Sigmoid colon (tissue), 7 donors: ENCODE measurements around the gene C1orf21. TPM values are rescaled to one million over a fixed set of nuclear protein-coding genes. Genes with fewer than 3 reads are reported as not detected.

Source experiments
- DNase-seq: peaks from one replicate; pipeline ENCODE4 v3.0.0-alpha.2; 2019
- H3K27ac ChIP-seq, 4 donors: fragments of 200-600 bp; sonication (generic); one replicate each; pipeline ENCODE4 v1.5.1; 2016 to 2019; ENCODE audit warnings: mild to moderate bottlenecking in 1 of 4
- H3K27me3 ChIP-seq, 3 donors: fragments of 200-600 bp; sonication (generic); one replicate each; pipeline ENCODE4 v1.5.1; 2019; ENCODE audit warnings: mild to moderate bottlenecking in 1 of 3
- H3K36me3 ChIP-seq, 4 donors: fragments of 200-600 bp; sonication (generic); one replicate each; pipeline ENCODE4 v1.5.1; 2016 to 2019
- H3K4me1 ChIP-seq, 4 donors: fragments of 200-600 bp; sonication (generic); one replicate each; pipeline ENCODE4 v1.5.1; 2017 to 2019
- H3K4me3 ChIP-seq, 4 donors: fragments of 200-600 bp; sonication (generic); one replicate each; pipeline ENCODE4 v1.5.1; 2017 to 2019; ENCODE audit warnings: mild to moderate bottlenecking in 2 of 4, moderate library complexity in 1 of 4
- H3K9me3 ChIP-seq, 4 donors: fragments of 200-600 bp in 3 of 4; sonication (generic) in 3 of 4; one replicate each; pipeline versions ENCODE4 v1.5.1 to v1.6.1; 2013 to 2019
- EP300 ChIP-seq, 4 donors: sonication (generic); formaldehyde crosslinking; IDR thresholded peaks; one replicate each; pipeline ENCODE4 v1.6.1; 2017; ENCODE audit warnings: antibody characterized with exemption in 4 of 4
- POLR2A ChIP-seq, 2 donors: fragments of 450-650 bp; IDR thresholded peaks; one replicate each; pipeline ENCODE4 v1.6.1; 2016; ENCODE audit warnings: antibody characterized with exemption in 2 of 2, mild to moderate bottlenecking in 2 of 2, moderate library complexity in 2 of 2
- POLR2AphosphoS5 ChIP-seq, 4 donors: sonication (generic); formaldehyde crosslinking; IDR thresholded peaks; one replicate each; pipeline ENCODE4 v1.6.1; 2017; ENCODE audit warnings: antibody characterized with exemption in 4 of 4
- WGBS, 2 donors: extraction: QIAGEN DNeasy Blood & Tissue Kit; methylation state at CpG; one replicate each; pipeline ENCODE4 v1.1.7; 2013; 5-methylcytosine and 5-hydroxymethylcytosine counted together
- intact Hi-C: fragments of 100-400 bp; cut with DNase I; formaldehyde crosslinking; loops from one replicate; pipeline ENCODE4 v1.15.1; 2023
- polyA plus RNA-seq, 3 donors: library from polyadenylated mRNA; stranded (reverse); fragments of 200-250 nt; gene quantifications; one replicate each; pipeline ENCODE4 v1.2.3, GENCODE V29; 2013
- total RNA-seq, 4 donors: library from RNA; depleted of rRNA; stranded (reverse); fragments of >200 nt; gene quantifications; one replicate each; pipeline ENCODE4 v1.1.0, GENCODE V29; 2016
- TF ChIP-seq, protein P1 (sequence below), 4 experiments: fragments of 450-650 bp in 3 of 4; fragments of 200-600 bp in 1 of 4; IDR thresholded peaks; one replicate each; pipeline ENCODE4 v1.5.1; 2016 to 2019; ENCODE audit warnings: antibody characterized with exemption in 4 of 4, mild to moderate bottlenecking in 3 of 4, moderate library complexity in 2 of 4
- donor health status: healthy with polysubstance abuse.
- donor health status: Bipolar disorder and iron deficiency.
- donor health status: healthy.

C1orf21 gene
- total and polyA plus RNA-seq, 7 donors: 39.5 to 109 (median 80.0) TPM

DNA sequence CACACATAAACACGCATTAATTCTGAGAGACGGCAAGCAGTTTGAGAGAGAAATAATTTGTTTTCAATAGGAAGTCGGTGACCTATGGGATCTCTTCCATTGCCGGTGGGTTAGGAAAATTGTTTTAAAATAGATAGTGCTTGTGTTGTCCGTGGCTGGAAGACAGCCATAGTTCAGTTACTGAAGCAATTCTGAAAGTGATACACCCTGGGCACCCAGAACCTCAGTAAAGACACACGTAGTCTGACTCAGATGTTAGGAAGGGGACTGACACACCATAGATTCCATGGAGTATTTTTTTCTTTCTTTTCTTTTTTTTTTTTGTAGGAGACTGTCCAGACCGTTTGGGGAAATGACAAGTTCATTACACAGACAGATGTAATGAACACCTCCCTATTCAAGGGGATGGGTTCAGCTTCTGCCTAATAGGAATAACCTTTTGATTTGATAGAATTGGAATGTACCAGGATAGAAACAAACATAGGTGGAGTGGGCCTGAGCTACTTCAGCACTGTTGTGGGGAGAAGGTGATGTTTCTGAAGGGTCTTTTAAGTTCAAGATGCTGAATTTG is 1.6 kb downstream of the C1orf21 start:
- H3K36me3 ChIP-seq: no peaks in the 10 kb centered on the region
- peak overlapping the region; percentile 86 to 93 (median 92) for H3K27ac ChIP-seq
- peaks cover 0 to 54% (median 36%) of the 10 kb centered on the region in 4 donors for H3K4me1 ChIP-seq
- H3K9me3 ChIP-seq: no peaks in the 10 kb centered on the region
- no peaks in the 10 kb centered on the region for H3K27me3 ChIP-seq
- TF ChIP-seq POLR2AphosphoS5 (IDR thresholded peaks at IDR 0.05): peak in 3 of 4 donors; percentile 41 to 68 (median 67)
- TF ChIP-seq, protein P1, sequence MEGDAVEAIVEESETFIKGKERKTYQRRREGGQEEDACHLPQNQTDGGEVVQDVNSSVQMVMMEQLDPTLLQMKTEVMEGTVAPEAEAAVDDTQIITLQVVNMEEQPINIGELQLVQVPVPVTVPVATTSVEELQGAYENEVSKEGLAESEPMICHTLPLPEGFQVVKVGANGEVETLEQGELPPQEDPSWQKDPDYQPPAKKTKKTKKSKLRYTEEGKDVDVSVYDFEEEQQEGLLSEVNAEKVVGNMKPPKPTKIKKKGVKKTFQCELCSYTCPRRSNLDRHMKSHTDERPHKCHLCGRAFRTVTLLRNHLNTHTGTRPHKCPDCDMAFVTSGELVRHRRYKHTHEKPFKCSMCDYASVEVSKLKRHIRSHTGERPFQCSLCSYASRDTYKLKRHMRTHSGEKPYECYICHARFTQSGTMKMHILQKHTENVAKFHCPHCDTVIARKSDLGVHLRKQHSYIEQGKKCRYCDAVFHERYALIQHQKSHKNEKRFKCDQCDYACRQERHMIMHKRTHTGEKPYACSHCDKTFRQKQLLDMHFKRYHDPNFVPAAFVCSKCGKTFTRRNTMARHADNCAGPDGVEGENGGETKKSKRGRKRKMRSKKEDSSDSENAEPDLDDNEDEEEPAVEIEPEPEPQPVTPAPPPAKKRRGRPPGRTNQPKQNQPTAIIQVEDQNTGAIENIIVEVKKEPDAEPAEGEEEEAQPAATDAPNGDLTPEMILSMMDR (IDR thresholded peaks at IDR 0.05): no peak
- no peak for TF ChIP-seq EP300 (IDR thresholded peaks at IDR 0.05)
- TF ChIP-seq POLR2A (IDR thresholded peaks at IDR 0.05): peak in 1 of 2 donors; percentile 5
- peak overlapping the region; percentile 83 to 98 (median 91) for H3K4me3 ChIP-seq
- WGBS, 2 donors: 2 to 4% methylated on average over 7 of the region's 7 CpGs
- intact Hi-C loops: loop anchor here (2.0 to 5.0 kb wide), 6 partner anchors 91 to 311 kb away; no protein-coding TSS in a partner anchor
- peak; percentile 72 for DNase-seq

DNA sequence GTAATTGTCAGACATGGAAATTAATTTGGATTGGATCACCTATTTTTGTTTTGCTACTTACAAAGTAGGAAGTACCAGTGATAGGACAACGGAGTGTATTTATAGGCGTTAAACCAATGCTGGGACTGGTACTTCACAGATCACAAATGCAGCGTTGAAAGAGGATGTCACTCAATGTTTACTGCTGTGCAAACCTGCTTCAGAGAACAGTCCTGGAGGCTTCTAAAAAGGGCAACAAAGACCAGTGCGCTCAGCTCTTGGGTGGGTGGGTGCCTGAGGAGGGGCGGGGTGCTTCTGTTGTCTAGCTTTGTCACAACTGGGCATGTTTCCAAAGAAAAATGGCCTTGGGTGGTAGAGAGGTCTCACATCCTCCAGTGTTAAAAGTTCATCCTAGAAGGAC is 2.1 kb downstream of the C1orf21 start:
- peaks cover 0 to 60% (median 39%) of the 10 kb centered on the region in 4 donors for H3K4me1 ChIP-seq
- no peak for DNase-seq
- no peak for TF ChIP-seq EP300 (IDR thresholded peaks at IDR 0.05)
- TF ChIP-seq, protein P1 (IDR thresholded peaks at IDR 0.05): no peak
- TF ChIP-seq POLR2A (IDR thresholded peaks at IDR 0.05): no peak
- TF ChIP-seq POLR2AphosphoS5 (IDR thresholded peaks at IDR 0.05): no peak
- peak overlapping the region; percentile 83 to 98 (median 91) for H3K4me3 ChIP-seq
- no peaks in the 10 kb centered on the region for H3K36me3 ChIP-seq
- 49 to 51% methylated on average over 5 of the region's 5 CpGs for WGBS, 2 donors
- H3K9me3 ChIP-seq: no peaks in the 10 kb centered on the region
- intact Hi-C loops: loop anchor here (2.0 to 5.0 kb wide), 6 partner anchors 92 to 312 kb away; no protein-coding TSS in a partner anchor
- no peaks in the 10 kb centered on the region for H3K27me3 ChIP-seq
- peak overlapping the region; percentile 86 to 93 (median 92) for H3K27ac ChIP-seq

DNA sequence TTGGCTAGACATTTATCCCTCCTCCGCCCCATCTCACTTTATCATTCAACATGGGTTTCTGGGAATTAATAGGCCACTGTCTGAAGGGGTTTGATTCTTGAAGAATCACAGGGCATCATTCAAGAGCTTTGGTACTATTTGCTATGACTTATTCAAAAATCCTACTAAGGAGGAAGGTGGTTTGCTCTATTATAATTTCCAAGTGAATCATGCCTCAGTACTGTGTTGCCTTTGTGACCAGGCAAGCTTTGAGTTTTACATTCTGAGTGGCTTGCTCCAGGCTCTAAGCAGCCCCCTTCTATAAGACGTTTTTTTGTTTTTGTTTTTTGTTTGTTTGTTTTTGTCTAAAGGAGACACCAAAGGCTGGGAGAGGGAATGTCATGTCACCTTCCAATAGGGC is 2.6 kb downstream of the C1orf21 start:
- Histone ChIP-seq H3K36me3 (no peaks in the 10 kb centered on the region), H3K4me1 (peaks cover 0 to 65% (median 40%) of the 10 kb centered on the region in 4 donors), H3K27ac (peak overlapping the region; percentile 86 to 93 (median 92)), H3K4me3 (peak overlapping the region; percentile 83 to 98 (median 91)), H3K9me3 (no peaks in the 10 kb centered on the region), H3K27me3 (no peaks in the 10 kb centered on the region)
- no peak for DNase-seq
- 78 to 88% methylated on average over 2 of the region's 2 CpGs for WGBS, 2 donors
- intact Hi-C loops: loop anchor here (2.0 to 5.0 kb wide), 6 partner anchors 92 to 312 kb away; no protein-coding TSS in a partner anchor
- TF ChIP-seq POLR2A (IDR thresholded peaks at IDR 0.05): no peak
- no peak for TF ChIP-seq EP300 (IDR thresholded peaks at IDR 0.05)
- no peak for TF ChIP-seq POLR2AphosphoS5 (IDR thresholded peaks at IDR 0.05)
- TF ChIP-seq, protein P1 (IDR thresholded peaks at IDR 0.05): no peak

DNA sequence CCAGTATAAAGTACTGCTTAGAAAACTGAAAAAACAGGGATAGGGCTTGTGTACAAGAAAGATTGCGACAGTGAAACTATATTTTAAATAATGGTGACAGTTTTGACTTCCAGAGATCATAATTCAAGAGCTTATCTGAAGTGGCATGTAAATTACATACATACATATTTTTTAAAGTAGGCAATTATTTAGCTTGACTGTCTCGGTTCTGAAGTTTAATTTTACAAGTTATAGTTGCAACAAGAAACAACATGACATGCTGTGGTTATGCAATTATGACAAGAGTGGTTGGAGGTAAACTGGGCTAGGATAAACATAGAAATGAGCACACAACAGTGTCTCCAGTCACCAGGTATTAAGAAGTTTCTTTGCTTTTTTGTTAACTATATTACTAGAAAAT is 4.1 kb downstream of the C1orf21 start:
- no peaks in the 10 kb centered on the region for H3K36me3 ChIP-seq
- peaks cover 0 to 74% (median 48%) of the 10 kb centered on the region in 4 donors for H3K4me1 ChIP-seq

More for the DNA sequence above, 4.1 kb downstream of the C1orf21 start:
- intact Hi-C loops: loop anchor here (10.0 kb wide), 1 partner anchor 144 kb away; no protein-coding TSS in a partner anchor
- Histone ChIP-seq H3K27me3 (no peaks in the 10 kb centered on the region), H3K4me3 (no peak overlapping the region), H3K27ac (peak overlapping the region in 3 of 4 donors; percentile 6 to 47 (median 36)), H3K9me3 (no peaks in the 10 kb centered on the region)
- DNase-seq: no peak
- TF ChIP-seq, protein P1 (IDR thresholded peaks at IDR 0.05): no peak
- TF ChIP-seq EP300 (IDR thresholded peaks at IDR 0.05): no peak
- TF ChIP-seq POLR2A (IDR thresholded peaks at IDR 0.05): no peak
- no peak for TF ChIP-seq POLR2AphosphoS5 (IDR thresholded peaks at IDR 0.05)
- WGBS, 2 donors: 70 to 73% methylated on average over 2 of the region's 2 CpGs
